Measurements from ENCODE around the gene CPT1B. TPM values are rescaled to one million over a fixed set of nuclear protein-coding genes. Genes with fewer than 3 reads are reported as not detected.

CPT1B gene
- total and polyA plus RNA-seq, 2 donors (not counting 1 experiment from before 2014, with no cell fraction given): 55.0 to 109 TPM

- Histone ChIP-seq H3K27ac (ENCODE audit: low read length in 2 of 2) (no peak overlapping the region), H3K36me3 (replicated peaks in 1 of 2; ENCODE audit: control extremely low read depth in 1 of 2, control insufficient read depth in 1 of 2, extremely low read depth in 1 of 2, insufficient read depth in 2 of 2, low read length in 1 of 2) (no peaks in the 10 kb centered on the region), H4K20me1 (ENCODE audit: control insufficient read depth, insufficient read depth, low read length, poor library complexity, severe bottlenecking) (no peaks in the 10 kb centered on the region), H3K27me3 (replicated peaks in 1 of 4; ENCODE audit: control extremely low read depth in 1 of 4, control insufficient read depth in 3 of 4, insufficient read depth in 4 of 4, low read length in 3 of 4) (peaks cover 0 to 37% (median 3%) of the 10 kb centered on the region in 4 experiments), H2AFZ (ENCODE audit: insufficient read depth, low read depth, low read length, poor library complexity, severe bottlenecking) (no peak overlapping the region), H3K9me3 (ENCODE audit: control extremely low read depth in 1 of 3, control insufficient read depth in 2 of 3, insufficient read depth in 1 of 3, low read length in 2 of 3) (peaks cover 0 to 9% (median 0%) of the 10 kb centered on the region in 3 donors), H3K9ac (ENCODE audit: low read length) (no peak overlapping the region), H3K4me1 (ENCODE audit: control insufficient read depth in 2 of 2, insufficient read depth in 2 of 2, low read length in 2 of 2) (no peaks in the 10 kb centered on the region), H3K79me2 (ENCODE audit: control insufficient read depth, insufficient read depth, low read length) (no peaks in the 10 kb centered on the region), H3K4me2 (replicated peaks; ENCODE audit: low read depth, low read length, poor library complexity, severe bottlenecking) (no peak overlapping the region), H3K4me3 (ENCODE audit: control extremely low read depth in 1 of 5, extremely low read depth in 1 of 5, insufficient read depth in 1 of 5, low read depth in 2 of 5, low read length in 4 of 5) (no peak overlapping the region)
- no peak for DNase-seq
- 95% methylated on average over 17 of the region's 17 CpGs for WGBS (ENCODE audit: insufficient coverage)
- H3K4me1 Mint-ChIP-seq: peaks cover 1% of the 10 kb centered on the region
- ATAC-seq (ENCODE audit: low read depth): no peak
- ChIA-PET CTCF (no interaction called here), POLR2A (no interaction called here)
- TF ChIP-seq CTCF (IDR thresholded peaks at IDR 0.05): no peak
- no peak for TF ChIP-seq EZH2 (IDR thresholded peaks at IDR 0.05; ENCODE audit: borderline replicate concordance, insufficient read depth, low read depth, low read length, poor library complexity, severe bottlenecking)
- H3K9me3 Mint-ChIP-seq (ENCODE audit: insufficient read depth): no peaks in the 10 kb centered on the region
- no peak overlapping the region for H3K27ac Mint-ChIP-seq
- peaks cover 43% of the 10 kb centered on the region for H3K27me3 Mint-ChIP-seq
- intact Hi-C loops (cut with micrococcal nuclease): no loop called here
- no peak overlapping the region for H3K4me3 Mint-ChIP-seq
Measured at GRCh38 chr22:50610581-50610980, 32.4 kb upstream of the CPT1B start.

DNA sequence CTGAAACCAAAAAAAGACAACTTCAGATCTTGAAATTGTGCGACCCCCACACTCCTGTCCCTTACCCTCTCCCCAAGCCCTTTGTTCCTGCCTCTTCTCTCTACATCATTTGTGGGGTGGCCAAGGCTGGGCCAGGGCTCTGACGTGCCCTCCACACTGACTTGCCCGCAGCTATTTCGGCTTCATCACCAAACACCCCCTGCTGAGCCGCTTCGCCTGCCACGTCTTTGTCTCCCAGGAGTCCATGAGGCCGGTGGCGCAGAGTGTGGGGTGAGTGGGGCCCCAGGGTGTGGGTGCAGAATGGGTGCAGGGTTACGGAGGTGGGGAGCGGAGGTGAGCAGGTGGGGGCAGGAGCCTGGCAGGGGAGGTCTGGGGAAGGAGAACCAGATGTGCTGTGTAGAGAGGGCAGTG, 31.8 kb upstream of the CPT1B start:
- H3K4me1 Mint-ChIP-seq: peaks cover 1% of the 10 kb centered on the region
- DNase-seq (no peak), ATAC-seq (ENCODE audit: low read depth) (no peak)
- H3K27me3 Mint-ChIP-seq: peaks cover 43% of the 10 kb centered on the region
- Histone ChIP-seq H3K9me3 (ENCODE audit: control extremely low read depth in 1 of 3, control insufficient read depth in 2 of 3, insufficient read depth in 1 of 3, low read length in 2 of 3) (peaks cover 0 to 9% (median 0%) of the 10 kb centered on the region in 3 donors), H4K20me1 (ENCODE audit: control insufficient read depth, insufficient read depth, low read length, poor library complexity, severe bottlenecking) (no peaks in the 10 kb centered on the region), H3K4me3 (ENCODE audit: control extremely low read depth in 1 of 5, extremely low read depth in 1 of 5, insufficient read depth in 1 of 5, low read depth in 2 of 5, low read length in 4 of 5) (no peak overlapping the region), H3K4me2 (replicated peaks; ENCODE audit: low read depth, low read length, poor library complexity, severe bottlenecking) (no peak overlapping the region), H3K27ac (ENCODE audit: low read length in 2 of 2) (no peak overlapping the region), H3K79me2 (ENCODE audit: control insufficient read depth, insufficient read depth, low read length) (no peaks in the 10 kb centered on the region), H3K9ac (ENCODE audit: low read length) (no peak overlapping the region), H3K4me1 (ENCODE audit: control insufficient read depth in 2 of 2, insufficient read depth in 2 of 2, low read length in 2 of 2) (no peaks in the 10 kb centered on the region), H2AFZ (ENCODE audit: insufficient read depth, low read depth, low read length, poor library complexity, severe bottlenecking) (no peak overlapping the region), H3K27me3 (replicated peaks in 1 of 4; ENCODE audit: control extremely low read depth in 1 of 4, control insufficient read depth in 3 of 4, insufficient read depth in 4 of 4, low read length in 3 of 4) (peaks cover 0 to 41% (median 3%) of the 10 kb centered on the region in 4 experiments), H3K36me3 (replicated peaks in 1 of 2; ENCODE audit: control extremely low read depth in 1 of 2, control insufficient read depth in 1 of 2, extremely low read depth in 1 of 2, insufficient read depth in 2 of 2, low read length in 1 of 2) (no peaks in the 10 kb centered on the region)
- WGBS (ENCODE audit: insufficient coverage): 88% methylated on average over 6 of the region's 11 CpGs
- no peak overlapping the region for H3K27ac Mint-ChIP-seq
- intact Hi-C loops (cut with micrococcal nuclease): no loop called here
- no peaks in the 10 kb centered on the region for H3K9me3 Mint-ChIP-seq (ENCODE audit: insufficient read depth)
- no peak for TF ChIP-seq CTCF (IDR thresholded peaks at IDR 0.05)
- TF ChIP-seq EZH2 (IDR thresholded peaks at IDR 0.05; ENCODE audit: borderline replicate concordance, insufficient read depth, low read depth, low read length, poor library complexity, severe bottlenecking): no peak
- H3K4me3 Mint-ChIP-seq: no peak overlapping the region
- POLR2A ChIA-PET: no interaction called here
- CTCF ChIA-PET: no interaction called here
